ACHN (cell line): ENCODE results near the gene IL1RL2.

Source experiments
- DNase-seq: peaks from one replicate; pipeline ENCODE4 v3.0.0-alpha.2; 2015
- in situ Hi-C: cut with HindIII; loops from 2 replicates; pipeline ENCODE4 v1.10.0; 2017; ENCODE audit warnings: low sequenced_read_pairs, low pct_ligation_motif_present, low pct_unique_long_range_greater_than_20kb

The IL1RL2 gene

GRCh38 chr2:102187496-102188150 is 800 bp downstream of the IL1RL2 start:
- DNase-seq: no peak
- in situ Hi-C loops: no loop called here

GRCh38 chr2:102190430-102191107 is 3.7 kb downstream of the IL1RL2 start:
- DNase-seq: peak; percentile 9
- in situ Hi-C loops: no loop called here

- DNase-seq: no peak
- in situ Hi-C loops: no loop called here
Observed at GRCh38 chr2:102191501-102191900, 4.7 kb downstream of the IL1RL2 start.

- no peak for DNase-seq
- in situ Hi-C loops: no loop called here
Observed at GRCh38 chr2:102193074-102193473, 6.3 kb downstream of the IL1RL2 start.

GRCh38 chr2:102194609-102195268 is 7.9 kb downstream of the IL1RL2 start:
- in situ Hi-C loops: no loop called here
- DNase-seq: no peak

- no peak for DNase-seq
- in situ Hi-C loops: no loop called here
Observed at GRCh38 chr2:102197389-102198137, 10.7 kb downstream of the IL1RL2 start.

- no peak for DNase-seq
- in situ Hi-C loops: no loop called here
Observed at GRCh38 chr2:102200539-102200938, 13.7 kb downstream of the IL1RL2 start.

- no peak for DNase-seq
- in situ Hi-C loops: no loop called here
Observed at GRCh38 chr2:102204638-102205037, 17.8 kb downstream of the IL1RL2 start.

GRCh38 chr2:102206666-102207341 is 20.0 kb downstream of the IL1RL2 start:
- no peak for DNase-seq
- in situ Hi-C loops: no loop called here

- in situ Hi-C loops: no loop called here
- no peak for DNase-seq
Observed at GRCh38 chr2:102208774-102209173, 22.0 kb downstream of the IL1RL2 start.

- DNase-seq: no peak
- in situ Hi-C loops: no loop called here
Observed at GRCh38 chr2:102209474-102209873, 22.7 kb downstream of the IL1RL2 start.

GRCh38 chr2:102217032-102217431 is 30.2 kb downstream of the IL1RL2 start:
- DNase-seq: no peak
- in situ Hi-C loops: no loop called here

- no peak for DNase-seq
- in situ Hi-C loops: no loop called here
Observed at GRCh38 chr2:102224824-102225739, 38.3 kb downstream of the IL1RL2 start.

- DNase-seq: no peak
- in situ Hi-C loops: no loop called here
Observed at GRCh38 chr2:102226171-102226570, 39.3 kb downstream of the IL1RL2 start.

- no peak for DNase-seq
- in situ Hi-C loops: no loop called here
Observed at GRCh38 chr2:102226612-102227391, 40.0 kb downstream of the IL1RL2 start.

GRCh38 chr2:102229141-102229769 is 42.4 kb downstream of the IL1RL2 start:
- no peak for DNase-seq

More at GRCh38 chr2:102229141-102229769, 42.4 kb downstream of the IL1RL2 start:
- in situ Hi-C loops: no loop called here
